Activated CD8-positive, alpha-beta memory T cell treated with anti-CD3 and anti-CD28 coated beads, Interleukin-2, amount 50 U/mL, for 24 hours (primary cell): Measurements from ENCODE around the gene CDK14.
"Not testable (repeated sequence)": the region's sequence is repeated elsewhere in the genome, so short reads cannot be mapped to it uniquely, and the experiment has no call there.

Source experiments
- DNase-seq: peaks from one replicate; pipeline ENCODE4 v3.0.0-alpha.2; 2020; ENCODE audit errors: extremely low read depth

The CDK14 gene

GRCh38 chr7:90894122-90894521 is 298.0 kb downstream of the CDK14 start:
- no peak for DNase-seq

GRCh38 chr7:90896458-90896857 is 300.3 kb downstream of the CDK14 start:
- DNase-seq = no peak

GRCh38 chr7:90897961-90898469 is 301.9 kb downstream of the CDK14 start:
- DNase-seq = no peak

- no peak for DNase-seq
Measured at GRCh38 chr7:90900628-90901356, 304.7 kb downstream of the CDK14 start.

- DNase-seq = no peak
Measured at GRCh38 chr7:90903841-90904240, 307.7 kb downstream of the CDK14 start.

GRCh38 chr7:90910136-90910535 is 314.0 kb downstream of the CDK14 start:
- no peak for DNase-seq

GRCh38 chr7:90916319-90916718 is 320.2 kb downstream of the CDK14 start:
- DNase-seq = no peak

GRCh38 chr7:90917539-90917938 is 321.4 kb downstream of the CDK14 start:
- DNase-seq = no peak

GRCh38 chr7:90918303-90918702 is 322.2 kb downstream of the CDK14 start:
- DNase-seq = no peak

- no peak for DNase-seq
Measured at GRCh38 chr7:90919816-90920215, 323.7 kb downstream of the CDK14 start.

- DNase-seq = no peak
Measured at GRCh38 chr7:90920336-90920735, 324.2 kb downstream of the CDK14 start.

- DNase-seq = no peak
Measured at GRCh38 chr7:90923541-90923997, 327.4 kb downstream of the CDK14 start.

- DNase-seq = not testable (repeated sequence)
Measured at GRCh38 chr7:90928700-90929424, 332.7 kb downstream of the CDK14 start.

GRCh38 chr7:90931986-90932916 is 336.1 kb downstream of the CDK14 start:
- no peak for DNase-seq

- DNase-seq = no peak
Measured at GRCh38 chr7:90933041-90933440, 336.9 kb downstream of the CDK14 start.

- no peak for DNase-seq
Measured at GRCh38 chr7:90933984-90934383, 337.9 kb downstream of the CDK14 start.

GRCh38 chr7:90938371-90938770 is 342.2 kb downstream of the CDK14 start:
- DNase-seq = no peak

GRCh38 chr7:90939666-90940065 is 343.5 kb downstream of the CDK14 start:
- DNase-seq = no peak

- no peak for DNase-seq
Measured at GRCh38 chr7:90944021-90944420, 347.9 kb downstream of the CDK14 start.

GRCh38 chr7:90945104-90945787 is 349.1 kb downstream of the CDK14 start:
- no peak for DNase-seq
